SK-N-SH (cell line): Measurements from ENCODE around the gene MED16. TPM values are rescaled to one million over a fixed set of nuclear protein-coding genes. Genes with fewer than 3 reads are reported as not detected.

Source experiments
- CTCF ChIA-PET: fragments of 300-600, 350-600 bp; formaldehyde crosslinking; extraction: SDS; loops from one replicate; lab custom pipeline; 2021; lab: Yijun Ruan, JAX
- POLR2A ChIA-PET: fragments of 350-600 bp; sonication (Branson Sonifier 250); formaldehyde crosslinking; extraction: SDS; loops from one replicate; lab custom pipeline; 2020; ENCODE audit warnings: antibody characterized with exemption, inconsistent platforms; lab: Yijun Ruan, JAX
- DNase-seq: peaks from one replicate; pipeline ENCODE4 v3.0.0; 2012
- H2AFZ ChIP-seq: fragments of 200-600 bp; sonication (generic); 2 replicates; pipeline ENCODE4 v1.8.1; 2016; ENCODE audit warnings: antibody characterized with exemption, mild to moderate bottlenecking, low read depth
- H3F3A ChIP-seq: fragments of 200-600 bp; sonication (generic); replicated peaks from 2 replicates; pipeline ENCODE3; 2016; ENCODE audit warnings: antibody characterized with exemption, mild to moderate bottlenecking; ENCODE audit not compliant: insufficient read depth
- H3K27ac ChIP-seq, 2 experiments: fragments of 200-500 bp in 1 of 2; fragments of 200-600 bp in 1 of 2; sonication (Bioruptor generic) in 1 of 2; sonication (generic), shearing (Covaris generic) in 1 of 2; 2 replicates each; pipeline versions ENCODE4 v1.5.1 to v1.6.1; 2014 to 2016; ENCODE audit warnings: low read depth in 2 of 2, inconsistent platforms in 1 of 2, low read length in 1 of 2, mild to moderate bottlenecking in 1 of 2, mixed read lengths in 1 of 2
- H3K27me3 ChIP-seq: fragments of 200-600 bp; sonication (generic), shearing (Covaris generic); 2 replicates; pipeline ENCODE4 v1.6.1; 2016; ENCODE audit warnings: mixed run types; ENCODE audit not compliant: insufficient read depth
- H3K36me3 ChIP-seq, 2 experiments: fragments of 200-500 bp in 1 of 2; fragments of 200-600 bp in 1 of 2; sonication (Bioruptor generic) in 1 of 2; sonication (generic) in 1 of 2; replicated peaks in 1 of 2; 2 replicates each; pipeline versions ENCODE3 to v1.5.1; 2014 to 2016; ENCODE audit warnings: low read length in 1 of 2, mild to moderate bottlenecking in 1 of 2; ENCODE audit not compliant: insufficient read depth in 2 of 2, control insufficient read depth in 1 of 2
- H3K4me1 ChIP-seq, 2 experiments: fragments of 200-500 bp in 1 of 2; fragments of 200-600 bp in 1 of 2; sonication (Bioruptor generic) in 1 of 2; sonication (generic), shearing (Covaris generic) in 1 of 2; 2 replicates each; pipeline versions ENCODE4 v1.5.1 to v1.6.1; 2014 to 2016; ENCODE audit warnings: low read depth in 1 of 2, low read length in 1 of 2, mixed run types in 1 of 2; ENCODE audit not compliant: insufficient read depth in 2 of 2, control insufficient read depth in 1 of 2
- H3K4me2 ChIP-seq: fragments of 200-600 bp; sonication (generic), shearing (Covaris generic); 2 replicates; pipeline ENCODE4 v1.6.1; 2017; ENCODE audit warnings: mixed run types
- H3K4me3 ChIP-seq, 2 experiments: fragments of 200-500 bp in 1 of 2; fragments of 200-600 bp in 1 of 2; sonication (Bioruptor generic) in 1 of 2; sonication (generic), shearing (Covaris generic) in 1 of 2; 2 replicates each; pipeline versions ENCODE4 v1.5.1 to v1.8.1; 2014 to 2016; ENCODE audit warnings: low read depth in 2 of 2, inconsistent platforms in 1 of 2, low read length in 1 of 2, mild to moderate bottlenecking in 1 of 2, mixed read lengths in 1 of 2, moderate library complexity in 1 of 2
- H3K79me2 ChIP-seq: fragments of 200-600 bp; sonication (generic); 2 replicates; pipeline ENCODE4 v1.8.1; 2017; ENCODE audit warnings: mild to moderate bottlenecking; ENCODE audit not compliant: insufficient read depth
- H3K9ac ChIP-seq: fragments of 200-600 bp; sonication (generic); 2 replicates; pipeline ENCODE4 v1.6.1; 2017; ENCODE audit warnings: mixed run types
- H3K9me2 ChIP-seq: fragments of 200-600 bp; sonication (generic); 2 replicates; pipeline ENCODE4 v1.6.1; 2017; ENCODE audit warnings: mixed run types
- H3K9me3 ChIP-seq: fragments of 200-600 bp; sonication (generic); 2 replicates; pipeline ENCODE4 v1.6.1; 2017; ENCODE audit warnings: mixed run types, mild to moderate bottlenecking, moderate library complexity
- H4K20me1 ChIP-seq: fragments of 200-600 bp; sonication (generic); 2 replicates; pipeline ENCODE4 v1.6.1; 2017; ENCODE audit warnings: mild to moderate bottlenecking, mixed run types; ENCODE audit not compliant: insufficient read depth
- CHD2 ChIP-seq: fragments of 150-350 bp; IDR thresholded peaks from 2 replicates; pipeline ENCODE4 v1.6.1; 2018; ENCODE audit warnings: low read length; ENCODE audit not compliant: partially characterized antibody
- CTCF ChIP-seq: fragments of 200-600 bp; sonication (generic); IDR thresholded peaks from 2 replicates; pipeline ENCODE4 v1.6.1; 2017; ENCODE audit warnings: antibody characterized with exemption, mild to moderate bottlenecking, moderate library complexity
- ELF1 ChIP-seq: IDR thresholded peaks from 2 replicates; pipeline ENCODE4 v1.4.0; 2012
- FOSL2 ChIP-seq: IDR thresholded peaks from 2 replicates; pipeline ENCODE4 v1.4.0; 2012; ENCODE audit warnings: low read depth, mild to moderate bottlenecking, moderate library complexity, borderline replicate concordance
- FOXM1 ChIP-seq: IDR thresholded peaks from 2 replicates; pipeline ENCODE4 v1.4.0; 2012; ENCODE audit warnings: low read depth, mild to moderate bottlenecking
- IRF3 ChIP-seq: fragments of 150-350 bp; IDR thresholded peaks from 2 replicates; pipeline ENCODE4 v1.6.1; 2016; ENCODE audit warnings: mild to moderate bottlenecking, low read depth, low read length
- MEF2A ChIP-seq: IDR thresholded peaks from 2 replicates; pipeline ENCODE4 v1.4.0; 2012; ENCODE audit warnings: low read depth, borderline replicate concordance
- MXI1 ChIP-seq: IDR thresholded peaks from 2 replicates; pipeline ENCODE4 v1.6.1; 2012; ENCODE audit warnings: mild to moderate bottlenecking, low read depth, low read length, improper control_type of control experiment
- POLR2AphosphoS5 ChIP-seq: IDR thresholded peaks from 2 replicates; pipeline ENCODE4 v1.6.1; 2012; ENCODE audit warnings: low read depth, low read length
- RAD21 ChIP-seq: IDR thresholded peaks from 2 replicates; pipeline ENCODE4 v1.6.1; 2012; ENCODE audit warnings: mild to moderate bottlenecking, low read length
- REST ChIP-seq: IDR thresholded peaks from 2 replicates; pipeline ENCODE4 v1.6.1; 2012; ENCODE audit warnings: mild to moderate bottlenecking, low read depth, low read length, moderate library complexity
- RXRA ChIP-seq: IDR thresholded peaks from 2 replicates; pipeline ENCODE4 v1.4.0; 2012; ENCODE audit warnings: low read depth, mild to moderate bottlenecking, borderline replicate concordance
- SIN3A ChIP-seq: IDR thresholded peaks from 2 replicates; pipeline ENCODE4 v1.6.1; 2012; ENCODE audit warnings: low read depth, mild to moderate bottlenecking, low read length, moderate library complexity, borderline replicate concordance
- USF1 ChIP-seq: IDR thresholded peaks from 2 replicates; pipeline ENCODE4 v1.4.0; 2012; ENCODE audit warnings: low read depth, borderline replicate concordance
- YY1 ChIP-seq: IDR thresholded peaks from 2 replicates; pipeline ENCODE4 v1.4.0; 2012; ENCODE audit warnings: low read depth, mild to moderate bottlenecking
- ZBTB33 ChIP-seq: IDR thresholded peaks from 2 replicates; pipeline ENCODE4 v1.4.0; 2012; ENCODE audit warnings: low read depth, borderline replicate concordance
- WGBS: methylation state at CpG from one replicate; pipeline ENCODE4 v1.1.6; 2017; ENCODE audit warnings: low lambda C conversion rate; 5-methylcytosine and 5-hydroxymethylcytosine counted together
- polyA plus RNA-seq, 3 experiments: library from polyadenylated mRNA; depleted of rRNA; stranded (reverse); fragments of >200 nt; gene quantifications; 2 replicates each; pipeline ENCODE4 v1.2.3, GENCODE V29; 2012

Gene MED16
- polyA plus RNA-seq, 1 of the 3 experiments (the other 2 are of a cell fraction): 40.6 TPM

- H3K36me3 ChIP-seq: no peaks in the 10 kb centered on the region
- ChIA-PET POLR2A (interaction anchor here (0.9 kb wide), 1 partner anchor 55 kb away, joined by 3 read pairs; no protein-coding TSS in a partner anchor), CTCF (interaction anchor here (0.9 to 1.4 kb wide), 7 partner anchors 9 to 70 kb away, joined by 3 to 7 read pairs (median 4); partner anchors contain the start of gene CFD)
- 20% methylated on average over 5 of the region's 13 CpGs for WGBS
- no peaks in the 10 kb centered on the region for H3K79me2 ChIP-seq
- peaks cover 13% of the 10 kb centered on the region for H3F3A ChIP-seq
- H3K4me3 ChIP-seq: no peak overlapping the region
- TF ChIP-seq MXI1 (no peak), POLR2AphosphoS5 (no peak), ELF1 (no peak), CTCF (no peak), RXRA (no peak), MEF2A (no peak), RAD21 (no peak), USF1 (no peak), FOXM1 (no peak), REST (no peak), ZBTB33 (no peak), SIN3A (no peak), IRF3 (no peak), FOSL2 (no peak), CHD2 (no peak), YY1 (no peak)
- no peak overlapping the region for H3K27ac ChIP-seq
- H3K27me3 ChIP-seq: peaks cover 71% of the 10 kb centered on the region
- no peak for DNase-seq
- H3K9me2 ChIP-seq: no peaks in the 10 kb centered on the region
- no peaks in the 10 kb centered on the region for H4K20me1 ChIP-seq
- no peak overlapping the region for H3K9ac ChIP-seq
- H2AFZ ChIP-seq: no peak overlapping the region
- peak overlapping the region; percentile 44; the same call in 1 of the 2 replicates for H3K4me2 ChIP-seq
- no peaks in the 10 kb centered on the region for H3K9me3 ChIP-seq
- peaks cover 0 to 8% of the 10 kb centered on the region in 2 experiments; a peak in 1 of 4 replicates for H3K4me1 ChIP-seq
These were observed 42.0 kb downstream of the MED16 start for GRCh38 chr19:850979-851335.
